Measurements from ENCODE around the gene ANKRD13C. TPM values are rescaled to one million over a fixed set of nuclear protein-coding genes. Genes with fewer than 3 reads are reported as not detected.

Gene ANKRD13C
- total RNA-seq, 5 donors from 2014 or later (not counting 1 experiment from before 2014, with no cell fraction given), result 26.3 to 28.7 (median 27.2) TPM

GRCh38 chr1:70227439-70227838, 127.1 kb downstream of the ANKRD13C start:
- Histone ChIP-seq H3K36me3 (ENCODE audit: control insufficient read depth in 2 of 2, extremely low read depth in 1 of 2, insufficient read depth in 1 of 2, low read length in 1 of 2) (peaks cover 0 to 67% of the 10 kb centered on the region in 2 donors), H3K27ac (ENCODE audit: low read length) (no peak overlapping the region), H3K9me3 (no peaks in the 10 kb centered on the region), H3K27me3 (replicated peaks in 1 of 2; ENCODE audit: control insufficient read depth in 2 of 2, extremely low read depth in 1 of 2, insufficient read depth in 2 of 2, low read length in 1 of 2) (no peaks in the 10 kb centered on the region), H3K4me1 (ENCODE audit: control insufficient read depth in 1 of 2, extremely low read depth in 1 of 2, insufficient read depth in 2 of 2, low read length in 2 of 2) (peaks cover 2 to 23% of the 10 kb centered on the region in 2 experiments), H3K4me3 (ENCODE audit: control insufficient read depth in 1 of 2, extremely low read depth in 1 of 2, low read length in 1 of 2) (no peak overlapping the region)
- ChIA-PET POLR2A (interaction anchor here (0.5 to 0.6 kb wide), 2 partner anchors 12 to 73 kb away, joined by 3 to 11 read pairs; no protein-coding TSS in a partner anchor), CTCF (interaction anchor here in 1 of 2 donors (0.5 kb wide), 1 partner anchor 51 kb away, joined by 3 read pairs; no protein-coding TSS in a partner anchor)
- ATAC-seq (replicated peaks in 1 of 4), result peak; percentile 31 to 71 (median 50)
- Mint-ChIP-seq H3K36me3 (peaks cover 38% of the 10 kb centered on the region), H3K4me3 (peak overlapping the region in 1 of 3 donors; percentile 32), H3K4me1 (peaks cover 61 to 65% (median 61%) of the 10 kb centered on the region in 3 donors), H3K27me3 (no peaks in the 10 kb centered on the region), H3K9me3 (no peaks in the 10 kb centered on the region), H3K27ac (peak overlapping the region; percentile 57 to 71)
- peak in 1 of 35 experiments; percentile 17 for DNase-seq
- no CpG with 5 or more reads among the region's 1 CpG for WGBS (ENCODE audit: insufficient coverage)

- peaks cover 21% of the 10 kb centered on the region for H3K36me3 Mint-ChIP-seq
- 100% methylated on average over 1 of the region's 2 CpGs for WGBS (ENCODE audit: insufficient coverage)
These were observed 129.6 kb downstream of the ANKRD13C start for GRCh38 chr1:70224954-70225353.

GRCh38 chr1:70222716-70223235, 131.7 kb downstream of the ANKRD13C start:
- H3K27me3 Mint-ChIP-seq, result no peaks in the 10 kb centered on the region
- Histone ChIP-seq H3K4me1 (ENCODE audit: control insufficient read depth in 1 of 2, extremely low read depth in 1 of 2, insufficient read depth in 2 of 2, low read length in 2 of 2) (peaks cover 10 to 28% of the 10 kb centered on the region in 2 experiments), H3K4me3 (ENCODE audit: control insufficient read depth in 1 of 2, extremely low read depth in 1 of 2, low read length in 1 of 2) (no peak overlapping the region), H3K36me3 (ENCODE audit: control insufficient read depth in 2 of 2, extremely low read depth in 1 of 2, insufficient read depth in 1 of 2, low read length in 1 of 2) (peaks cover 0 to 31% of the 10 kb centered on the region in 2 donors), H3K9me3 (no peaks in the 10 kb centered on the region), H3K27ac (ENCODE audit: low read length) (peak overlapping the region; percentile 95), H3K27me3 (replicated peaks in 1 of 2; ENCODE audit: control insufficient read depth in 2 of 2, extremely low read depth in 1 of 2, insufficient read depth in 2 of 2, low read length in 1 of 2) (no peaks in the 10 kb centered on the region)
- no peak for DNase-seq
- H3K4me1 Mint-ChIP-seq, result peaks cover 59 to 66% (median 64%) of the 10 kb centered on the region in 3 donors
- H3K4me3 Mint-ChIP-seq, result peak overlapping the region; percentile 79 to 92 (median 88)
- no peak for ATAC-seq (replicated peaks in 1 of 4)
- peak overlapping the region; percentile 93 to 97 for H3K27ac Mint-ChIP-seq
- no peaks in the 10 kb centered on the region for H3K9me3 Mint-ChIP-seq
- CTCF ChIA-PET, result no interaction called here
- POLR2A ChIA-PET, result interaction anchor here in 1 of 2 donors (0.7 to 3.9 kb wide), 4 partner anchors 8 to 858 kb away, joined by 3 to 57 read pairs (median 13); partner anchors contain the start of genes LRRC40 and ZRANB2
- H3K36me3 Mint-ChIP-seq, result peaks cover 14% of the 10 kb centered on the region
- WGBS (ENCODE audit: insufficient coverage), result no CpG with 5 or more reads among the region's 3 CpGs

More at GRCh38 chr1:70224954-70225353, 129.6 kb downstream of the ANKRD13C start:
- Histone ChIP-seq H3K36me3 (ENCODE audit: control insufficient read depth in 2 of 2, extremely low read depth in 1 of 2, insufficient read depth in 1 of 2, low read length in 1 of 2) (peaks cover 0 to 45% of the 10 kb centered on the region in 2 donors), H3K4me3 (ENCODE audit: control insufficient read depth in 1 of 2, extremely low read depth in 1 of 2, low read length in 1 of 2) (no peak overlapping the region), H3K4me1 (ENCODE audit: control insufficient read depth in 1 of 2, extremely low read depth in 1 of 2, insufficient read depth in 2 of 2, low read length in 2 of 2) (peaks cover 10 to 29% of the 10 kb centered on the region in 2 experiments), H3K27me3 (replicated peaks in 1 of 2; ENCODE audit: control insufficient read depth in 2 of 2, extremely low read depth in 1 of 2, insufficient read depth in 2 of 2, low read length in 1 of 2) (no peaks in the 10 kb centered on the region), H3K27ac (ENCODE audit: low read length) (no peak overlapping the region), H3K9me3 (no peaks in the 10 kb centered on the region)
- peaks cover 67 to 71% (median 68%) of the 10 kb centered on the region in 3 donors for H3K4me1 Mint-ChIP-seq
- no peaks in the 10 kb centered on the region for H3K9me3 Mint-ChIP-seq
- ATAC-seq (replicated peaks in 1 of 4) (no peak), DNase-seq (no peak)
- peak overlapping the region in 1 of 3 donors; percentile 79 for H3K4me3 Mint-ChIP-seq
- CTCF ChIA-PET, result no interaction called here
- H3K27ac Mint-ChIP-seq, result no peak overlapping the region
- POLR2A ChIA-PET, result no interaction called here
- H3K27me3 Mint-ChIP-seq, result no peaks in the 10 kb centered on the region

- no peaks in the 10 kb centered on the region for H3K9me3 Mint-ChIP-seq
- peaks cover 0 to 31% of the 10 kb centered on the region in 2 donors for H3K36me3 ChIP-seq (ENCODE audit: control insufficient read depth in 2 of 2, extremely low read depth in 1 of 2, insufficient read depth in 1 of 2, low read length in 1 of 2)
- POLR2A ChIA-PET, result interaction anchor here (0.5 to 3.9 kb wide), 14 partner anchors 11 to 859 kb away, joined by 3 to 57 read pairs (median 4); partner anchors contain the start of genes LRRC40 (in 2 of the 2) and ZRANB2 (in 1 of the 2)
- peaks cover 51 to 57% (median 53%) of the 10 kb centered on the region in 3 donors for H3K4me1 Mint-ChIP-seq
- peak within 1 kb of the TSS; percentile 79 to 92 (median 88) for H3K4me3 Mint-ChIP-seq
- WGBS (ENCODE audit: insufficient coverage), result under 1% methylated on average over 36 of the region's 74 CpGs
- H3K36me3 Mint-ChIP-seq, result peaks cover 18% of the 10 kb centered on the region
- H3K27me3 Mint-ChIP-seq, result no peaks in the 10 kb centered on the region
- ATAC-seq (replicated peaks in 1 of 4), result peak; percentile 94 to 98 (median 97)
- H3K27me3 ChIP-seq (replicated peaks in 1 of 2; ENCODE audit: control insufficient read depth in 2 of 2, extremely low read depth in 1 of 2, insufficient read depth in 2 of 2, low read length in 1 of 2), result no peaks in the 10 kb centered on the region
- peak within 1 kb of the TSS; percentile 95 for H3K27ac ChIP-seq (ENCODE audit: low read length)
- peaks cover 8 to 23% of the 10 kb centered on the region in 2 experiments for H3K4me1 ChIP-seq (ENCODE audit: control insufficient read depth in 1 of 2, extremely low read depth in 1 of 2, insufficient read depth in 2 of 2, low read length in 2 of 2)
- H3K9me3 ChIP-seq, result no peaks in the 10 kb centered on the region
- H3K4me3 ChIP-seq (ENCODE audit: control insufficient read depth in 1 of 2, extremely low read depth in 1 of 2, low read length in 1 of 2), result peak within 1 kb of the TSS; percentile 81 to 88
- CTCF ChIA-PET, result interaction anchor here in 1 of 2 donors (0.5 to 2.3 kb wide), 8 partner anchors 13 to 1724 kb away, joined by 3 to 13 read pairs (median 5); partner anchors contain the start of genes CTH, LRRC40 and ZRANB2
- H3K27ac Mint-ChIP-seq, result peak within 1 kb of the TSS; percentile 93 to 97
- DNase-seq, result peak; percentile 92 to 99 (median 96)
These were observed 133.0 kb downstream of the ANKRD13C start, which contains the start of gene SRSF11 for GRCh38 chr1:70221238-70222121. TSS of gene SRSF11 (plus strand) at chr1:70221380. CDS start at chr1:70221637, 257 bp downstream.

- peaks cover 0 to 27% of the 10 kb centered on the region in 2 donors for H3K36me3 ChIP-seq (ENCODE audit: control insufficient read depth in 2 of 2, extremely low read depth in 1 of 2, insufficient read depth in 1 of 2, low read length in 1 of 2)
- peaks cover 21% of the 10 kb centered on the region for H3K36me3 Mint-ChIP-seq
- H3K27ac Mint-ChIP-seq, result peak overlapping the region; percentile 93 to 97
- H3K4me3 Mint-ChIP-seq, result peak overlapping the region; percentile 79 to 92 (median 88)
- no peaks in the 10 kb centered on the region for H3K9me3 Mint-ChIP-seq
- peak overlapping the region; percentile 95 for H3K27ac ChIP-seq (ENCODE audit: low read length)
- no peaks in the 10 kb centered on the region for H3K9me3 ChIP-seq
- peak overlapping the region; percentile 54 to 81 for H3K4me3 ChIP-seq (ENCODE audit: control insufficient read depth in 1 of 2, extremely low read depth in 1 of 2, low read length in 1 of 2)
- peaks cover 8 to 23% of the 10 kb centered on the region in 2 experiments for H3K4me1 ChIP-seq (ENCODE audit: control insufficient read depth in 1 of 2, extremely low read depth in 1 of 2, insufficient read depth in 2 of 2, low read length in 2 of 2)
- H3K4me1 Mint-ChIP-seq, result peaks cover 44 to 50% (median 50%) of the 10 kb centered on the region in 3 donors
- ChIA-PET POLR2A (interaction anchor here (0.6 to 3.9 kb wide), 13 partner anchors 12 to 133 kb away, joined by 3 to 57 read pairs (median 3); partner anchors contain the start of gene LRRC40 (in 2 of the 2)), CTCF (interaction anchor here in 1 of 2 donors (0.5 to 2.3 kb wide), 7 partner anchors 12 to 1723 kb away, joined by 3 to 13 read pairs (median 6); partner anchors contain the start of genes CTH and LRRC40)
- no peak for DNase-seq
- no peaks in the 10 kb centered on the region for H3K27me3 ChIP-seq (replicated peaks in 1 of 2; ENCODE audit: control insufficient read depth in 2 of 2, extremely low read depth in 1 of 2, insufficient read depth in 2 of 2, low read length in 1 of 2)
- no peaks in the 10 kb centered on the region for H3K27me3 Mint-ChIP-seq
- WGBS (ENCODE audit: insufficient coverage), result 33% methylated on average over 6 of the region's 17 CpGs
- peak in 1 of 4 experiments; percentile 1 for ATAC-seq (replicated peaks in 1 of 4)
These were observed 133.8 kb downstream of the ANKRD13C start for GRCh38 chr1:70220517-70221237.

Data from T-cell (primary cell).